Body of pancreas (tissue), 4 donors: ENCODE data around the gene EGLN3. TPM values are rescaled to one million over a fixed set of nuclear protein-coding genes. Genes with fewer than 3 reads are reported as not detected.

Source experiments
- ATAC-seq: fragments of 150-250 bp; one replicate; pipeline ENCODE4 v1.9.1; 2016
- DNase-seq, 4 donors: peaks; one replicate each; pipeline ENCODE4 v3.0.0-alpha.2; 2019
- H3K27ac ChIP-seq, 4 donors: fragments of 200-600 bp; sonication (generic); 1 replicate in 3 of 4; 2 replicates in 1 of 4; pipeline versions ENCODE4 v1.5.1 to v1.6.1; 2016 to 2019; ENCODE audit warnings: mild to moderate bottlenecking in 1 of 4, mixed read lengths in 1 of 4, moderate library complexity in 1 of 4
- H3K27me3 ChIP-seq, 2 donors: fragments of 200-600 bp; sonication (generic); one replicate each; pipeline ENCODE4 v1.6.0; 2016; ENCODE audit warnings: mild to moderate bottlenecking in 1 of 2
- H3K36me3 ChIP-seq, 2 donors: fragments of 200-600 bp; sonication (generic); replicated peaks in 1 of 2; 2 replicates each; pipeline ENCODE4 v1.5.1; 2016; ENCODE audit warnings: low read depth in 2 of 2; ENCODE audit not compliant: insufficient read depth in 1 of 2
- H3K4me1 ChIP-seq: fragments of 200-600 bp; sonication (generic); one replicate; pipeline ENCODE4 v1.6.0; 2016
- H3K4me3 ChIP-seq, 2 donors: fragments of 200-600 bp; sonication (generic); 1 replicate in 1 of 2; 2 replicates in 1 of 2; pipeline ENCODE4 v1.5.1; 2016 to 2019
- H3K9me3 ChIP-seq, 3 donors: fragments of 200-600 bp; sonication (generic); 1 replicate in 2 of 3; 2 replicates in 1 of 3; pipeline ENCODE4 v1.5.1; 2016
- POLR2A ChIP-seq, 3 donors: fragments of 450-650 bp; IDR thresholded peaks; one replicate each; pipeline ENCODE4 v1.6.1; 2016; ENCODE audit warnings: antibody characterized with exemption in 3 of 3, mild to moderate bottlenecking in 2 of 3
- WGBS, 2 donors: methylation state at CpG; one replicate each; pipeline ENCODE4 v1.1.5; 2017; 5-methylcytosine and 5-hydroxymethylcytosine counted together
- intact Hi-C: fragments of 100-400 bp; cut with DNase I; formaldehyde crosslinking; loops from one replicate; pipeline ENCODE4 v1.15.1; 2023
- total RNA-seq, 2 donors: library from RNA; depleted of rRNA; stranded (reverse); fragments of >200 nt; gene quantifications; one replicate each; pipeline ENCODE4 v1.1.0, GENCODE V29; 2016
- TF ChIP-seq, protein P1 (sequence below), 7 experiments: fragments of 450-650 bp in 4 of 7; fragments of 200-600 bp in 3 of 7; sonication (generic) in 3 of 7; IDR thresholded peaks; one replicate each; pipeline ENCODE4 v1.5.1; 2016 to 2019; ENCODE audit warnings: antibody characterized with exemption in 7 of 7

The EGLN3 gene
- total RNA-seq, 2 donors from 2014 or later = 2.0 to 7.0 TPM

DNA sequence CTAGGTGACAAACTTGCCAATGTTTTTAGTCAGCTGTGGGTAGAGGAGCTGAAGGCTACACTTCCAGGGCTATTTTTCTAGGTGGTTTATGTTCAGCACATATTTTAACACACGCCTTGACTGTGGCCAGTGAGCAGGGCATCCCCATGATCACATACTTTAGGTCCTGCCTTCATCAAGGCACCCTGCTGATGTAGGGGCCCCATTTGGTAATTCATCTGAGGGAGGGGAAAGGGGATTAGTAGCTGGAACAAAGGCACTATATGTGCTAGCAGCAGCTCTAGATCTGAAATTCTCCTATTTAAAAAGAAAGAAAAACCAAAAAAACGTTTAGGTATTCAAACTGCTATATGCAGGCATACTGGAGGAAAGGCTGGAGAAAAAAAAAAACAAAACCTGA is 14.5 kb downstream of the EGLN3 start:
- intact Hi-C loops = no loop called here
- no peak overlapping the region for H3K4me3 ChIP-seq

DNA sequence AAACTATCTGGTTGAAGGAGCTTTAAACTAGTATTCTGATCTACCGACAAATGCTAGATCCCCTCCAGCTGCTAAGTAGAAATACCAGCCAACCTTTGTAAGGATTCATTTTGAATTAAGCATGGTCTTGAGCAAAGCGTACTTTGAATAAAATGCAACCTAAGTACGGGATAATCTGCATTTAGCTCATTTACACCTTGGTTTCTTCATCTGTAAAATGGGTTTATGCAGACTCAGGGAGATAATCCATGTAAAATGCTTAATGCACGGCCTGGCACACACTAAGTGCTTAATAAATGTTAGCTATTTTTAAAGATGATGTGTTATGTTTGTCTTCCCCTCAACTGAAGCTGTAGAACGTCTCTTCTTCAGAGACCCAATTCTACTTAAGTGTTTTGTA is 15.9 kb downstream of the EGLN3 start:
- Histone ChIP-seq H3K4me1 (peaks cover 16% of the 10 kb centered on the region), H3K36me3 (no peaks in the 10 kb centered on the region), H3K4me3 (no peak overlapping the region), H3K27ac (no peak overlapping the region), H3K9me3 (no peaks in the 10 kb centered on the region), H3K27me3 (no peaks in the 10 kb centered on the region)
- intact Hi-C loops = no loop called here
- 84 to 95% methylated on average over 5 of the region's 5 CpGs for WGBS, 2 donors
- ATAC-seq (no peak), DNase-seq (no peak)
- no peak for TF ChIP-seq POLR2A (IDR thresholded peaks at IDR 0.05)
- TF ChIP-seq, protein P1, sequence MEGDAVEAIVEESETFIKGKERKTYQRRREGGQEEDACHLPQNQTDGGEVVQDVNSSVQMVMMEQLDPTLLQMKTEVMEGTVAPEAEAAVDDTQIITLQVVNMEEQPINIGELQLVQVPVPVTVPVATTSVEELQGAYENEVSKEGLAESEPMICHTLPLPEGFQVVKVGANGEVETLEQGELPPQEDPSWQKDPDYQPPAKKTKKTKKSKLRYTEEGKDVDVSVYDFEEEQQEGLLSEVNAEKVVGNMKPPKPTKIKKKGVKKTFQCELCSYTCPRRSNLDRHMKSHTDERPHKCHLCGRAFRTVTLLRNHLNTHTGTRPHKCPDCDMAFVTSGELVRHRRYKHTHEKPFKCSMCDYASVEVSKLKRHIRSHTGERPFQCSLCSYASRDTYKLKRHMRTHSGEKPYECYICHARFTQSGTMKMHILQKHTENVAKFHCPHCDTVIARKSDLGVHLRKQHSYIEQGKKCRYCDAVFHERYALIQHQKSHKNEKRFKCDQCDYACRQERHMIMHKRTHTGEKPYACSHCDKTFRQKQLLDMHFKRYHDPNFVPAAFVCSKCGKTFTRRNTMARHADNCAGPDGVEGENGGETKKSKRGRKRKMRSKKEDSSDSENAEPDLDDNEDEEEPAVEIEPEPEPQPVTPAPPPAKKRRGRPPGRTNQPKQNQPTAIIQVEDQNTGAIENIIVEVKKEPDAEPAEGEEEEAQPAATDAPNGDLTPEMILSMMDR (IDR thresholded peaks at IDR 0.05) = no peak

More for the DNA sequence above, 14.5 kb downstream of the EGLN3 start:
- no peak overlapping the region for H3K27ac ChIP-seq
- TF ChIP-seq, protein P1 (IDR thresholded peaks at IDR 0.05) = no peak
- no peak for TF ChIP-seq POLR2A (IDR thresholded peaks at IDR 0.05)
- WGBS, 2 donors = 72 to 81% methylated on average over 2 of the region's 2 CpGs
- no peak for ATAC-seq
- no peaks in the 10 kb centered on the region for H3K27me3 ChIP-seq
- no peak for DNase-seq
- no peaks in the 10 kb centered on the region for H3K9me3 ChIP-seq
- peaks cover 16% of the 10 kb centered on the region for H3K4me1 ChIP-seq
- H3K36me3 ChIP-seq = no peaks in the 10 kb centered on the region

DNA sequence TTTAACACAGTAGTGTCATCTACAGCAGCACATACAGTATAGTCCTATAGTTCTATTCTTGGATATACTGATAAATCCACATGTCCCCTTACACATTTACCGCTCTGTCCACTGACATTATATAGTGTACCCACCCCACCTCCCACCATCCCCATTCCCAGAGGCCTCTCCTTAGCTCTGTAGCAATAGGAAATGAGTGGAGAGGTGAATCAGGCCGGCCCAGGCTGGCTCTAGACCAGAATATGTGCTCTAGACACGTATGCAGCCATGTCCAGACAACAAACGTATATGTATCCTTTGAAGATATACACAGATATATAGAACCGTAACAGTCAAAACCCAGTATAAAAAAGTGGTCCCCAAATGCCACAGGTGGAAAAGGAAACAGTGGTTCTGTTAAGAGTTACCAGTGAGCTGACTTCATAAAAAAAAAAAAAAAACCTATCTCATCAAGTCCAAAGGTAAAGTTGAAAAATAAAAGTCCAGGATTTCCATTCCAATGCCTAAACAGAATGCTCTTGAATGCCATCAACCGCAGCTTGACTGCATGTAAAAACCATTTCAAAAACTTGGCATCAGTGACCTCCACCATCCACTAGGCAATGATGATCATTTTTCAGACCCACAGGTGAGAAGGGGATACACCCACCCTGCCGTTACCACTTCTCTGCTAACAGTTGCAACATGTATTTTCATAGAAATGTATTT is 16.7 kb downstream of the EGLN3 start:
- Histone ChIP-seq H3K4me1 (peaks cover 16% of the 10 kb centered on the region), H3K27ac (no peak overlapping the region), H3K4me3 (no peak overlapping the region), H3K36me3 (no peaks in the 10 kb centered on the region), H3K9me3 (no peaks in the 10 kb centered on the region), H3K27me3 (no peaks in the 10 kb centered on the region)
- DNase-seq (no peak), ATAC-seq (no peak)
- WGBS, 2 donors = 84 to 92% methylated on average over 7 of the region's 7 CpGs
- intact Hi-C loops = no loop called here
- TF ChIP-seq, protein P1 (IDR thresholded peaks at IDR 0.05) = no peak

DNA sequence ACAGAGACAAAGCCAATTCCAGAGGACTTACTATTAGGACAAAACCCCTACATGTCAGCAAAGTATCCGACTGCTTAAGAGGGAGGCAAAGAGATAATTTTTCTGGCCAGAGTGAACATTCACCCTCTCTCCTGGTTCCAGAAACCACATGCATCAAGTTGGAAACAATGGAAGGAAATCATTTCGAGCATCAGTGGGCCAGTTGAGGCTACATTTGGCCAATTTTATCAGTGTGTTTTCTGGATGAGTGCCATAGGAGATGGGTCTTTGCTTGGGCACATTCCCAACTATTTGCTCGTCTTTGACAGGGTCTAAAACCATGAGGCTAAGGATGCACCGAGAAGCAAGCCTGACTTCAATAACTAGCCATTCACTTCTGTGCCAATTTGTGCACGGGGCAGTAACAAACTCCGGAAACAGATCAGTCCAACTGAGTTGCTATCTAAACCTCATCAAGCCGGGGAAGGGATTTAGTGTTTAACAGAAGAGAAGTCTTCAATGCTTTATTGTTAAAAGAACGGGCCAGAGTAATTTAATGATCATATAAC is 17.4 kb downstream of the EGLN3 start:
- intact Hi-C loops = no loop called here
- H3K4me3 ChIP-seq = no peak overlapping the region

More for the DNA sequence above, 17.4 kb downstream of the EGLN3 start:
- ATAC-seq = no peak
- no peaks in the 10 kb centered on the region for H3K27me3 ChIP-seq
- peaks cover 9% of the 10 kb centered on the region for H3K4me1 ChIP-seq
- no peak for DNase-seq
- no peaks in the 10 kb centered on the region for H3K9me3 ChIP-seq
- WGBS, 2 donors = 67 to 76% methylated on average over 8 of the region's 8 CpGs
- TF ChIP-seq POLR2A (IDR thresholded peaks at IDR 0.05) = no peak
- TF ChIP-seq, protein P1 (IDR thresholded peaks at IDR 0.05) = no peak
- H3K27ac ChIP-seq = no peak overlapping the region
- no peaks in the 10 kb centered on the region for H3K36me3 ChIP-seq
